IPS-18c (cell line): Measurements from ENCODE around the gene EN2.
"Not testable (repeated sequence)": the region's sequence is repeated elsewhere in the genome, so short reads cannot be mapped to it uniquely, and the experiment has no call there.

Experiments used
- H3K4me3 ChIP-seq: 2 replicates; pipeline ENCODE4 v1.7.0; 2013; ENCODE audit warnings: low read depth, mild to moderate bottlenecking, low read length, moderate library complexity; ENCODE audit not compliant: insufficient read depth
- H3K9me3 ChIP-seq: one replicate; pipeline ENCODE4 v1.6.1; 2013; ENCODE audit warnings: mild to moderate bottlenecking, low read length, moderate library complexity; ENCODE audit not compliant: control insufficient read depth, insufficient read depth

The EN2 gene

GRCh38 chr7:155441856-155442255 lies 16.1 kb upstream of the EN2 start:
- H3K9me3 ChIP-seq: no peaks in the 10 kb centered on the region
- H3K4me3 ChIP-seq: no peak overlapping the region

GRCh38 chr7:155444746-155445145 lies 13.2 kb upstream of the EN2 start:
- no peak overlapping the region for H3K4me3 ChIP-seq
- H3K9me3 ChIP-seq: no peaks in the 10 kb centered on the region

- not testable (repeated sequence) for H3K4me3 ChIP-seq, H3K9me3 ChIP-seq
Observed at GRCh38 chr7:155445606-155446005, 12.3 kb upstream of the EN2 start.

- Histone ChIP-seq H3K9me3 (no peaks in the 10 kb centered on the region), H3K4me3 (no peak overlapping the region)
Observed at GRCh38 chr7:155447603-155448002, 10.3 kb upstream of the EN2 start.

- Histone ChIP-seq H3K4me3 (peak overlapping the region; percentile 41; the same call in 1 of the 2 replicates), H3K9me3 (no peaks in the 10 kb centered on the region)
Observed at GRCh38 chr7:155448632-155449007, 9.3 kb upstream of the EN2 start.

GRCh38 chr7:155449008-155449868 lies 8.7 kb upstream of the EN2 start:
- no peaks in the 10 kb centered on the region for H3K9me3 ChIP-seq
- peak overlapping the region; percentile 41 for H3K4me3 ChIP-seq

- peak overlapping the region; percentile 31 for H3K4me3 ChIP-seq
- no peaks in the 10 kb centered on the region for H3K9me3 ChIP-seq
Observed at GRCh38 chr7:155449869-155450557, 7.9 kb upstream of the EN2 start.

GRCh38 chr7:155450558-155450969 lies 7.4 kb upstream of the EN2 start:
- H3K4me3 ChIP-seq: no peak overlapping the region
- H3K9me3 ChIP-seq: no peaks in the 10 kb centered on the region

- no peak overlapping the region for H3K4me3 ChIP-seq
- H3K9me3 ChIP-seq: no peaks in the 10 kb centered on the region
Observed at GRCh38 chr7:155450970-155451801, 6.7 kb upstream of the EN2 start.

- no peak overlapping the region for H3K4me3 ChIP-seq
- H3K9me3 ChIP-seq: no peaks in the 10 kb centered on the region
Observed at GRCh38 chr7:155451840-155452239, 6.1 kb upstream of the EN2 start.

- no peaks in the 10 kb centered on the region for H3K9me3 ChIP-seq
- no peak overlapping the region for H3K4me3 ChIP-seq
Observed at GRCh38 chr7:155452505-155453295, 5.2 kb upstream of the EN2 start.

GRCh38 chr7:155453296-155454182 lies 4.4 kb upstream of the EN2 start:
- Histone ChIP-seq H3K4me3 (no peak overlapping the region; the same call in 1 of the 2 replicates), H3K9me3 (no peaks in the 10 kb centered on the region)

GRCh38 chr7:155454183-155455112 lies 3.5 kb upstream of the EN2 start:
- no peaks in the 10 kb centered on the region for H3K9me3 ChIP-seq
- no peak overlapping the region; the same call in 1 of the 2 replicates for H3K4me3 ChIP-seq

- no peaks in the 10 kb centered on the region for H3K9me3 ChIP-seq
- no peak overlapping the region; the same call in 1 of the 2 replicates for H3K4me3 ChIP-seq
Observed at GRCh38 chr7:155455132-155455693, 2.7 kb upstream of the EN2 start.
